Measurements from ENCODE around the gene NEUROG1.
"Not testable (repeated sequence)": the region's sequence is repeated elsewhere in the genome, so short reads cannot be mapped to it uniquely, and the experiment has no call there.

The NEUROG1 gene

GRCh38 chr5:135502836-135503520 lies 32.8 kb downstream of the NEUROG1 start:
- DNase-seq (ENCODE audit: insufficient read length, low spot score), result no peak
- no peak for FAIRE-seq
- no peak for TF ChIP-seq TAF1 (IDR thresholded peaks at IDR 0.05; ENCODE audit: low read depth, low read length)
- no peak for TF ChIP-seq PAX5 (IDR thresholded peaks at IDR 0.05; ENCODE audit: insufficient read depth, low read length, severe bottlenecking)
- TF ChIP-seq POLR2A (IDR thresholded peaks at IDR 0.05; ENCODE audit: low read depth, low read length), result no peak
- no peak for TF ChIP-seq SPI1 (IDR thresholded peaks at IDR 0.05; ENCODE audit: low read depth, low read length)
- TF ChIP-seq POU2F2 (IDR thresholded peaks at IDR 0.05; ENCODE audit: low read depth, low read length), result no peak
- no peak for TF ChIP-seq POLR2AphosphoS5 (IDR thresholded peaks at IDR 0.05; ENCODE audit: low read depth, low read length)

- no peak for FAIRE-seq
- TF ChIP-seq SPI1 (IDR thresholded peaks at IDR 0.05; ENCODE audit: low read depth, low read length) (no peak), TAF1 (IDR thresholded peaks at IDR 0.05; ENCODE audit: low read depth, low read length) (no peak), POU2F2 (IDR thresholded peaks at IDR 0.05; ENCODE audit: low read depth, low read length) (no peak), POLR2AphosphoS5 (IDR thresholded peaks at IDR 0.05; ENCODE audit: low read depth, low read length) (no peak)
- no peak for DNase-seq (ENCODE audit: insufficient read length, low spot score)
Observed at GRCh38 chr5:135501965-135502364, 33.8 kb downstream of the NEUROG1 start.

- TF ChIP-seq POLR2AphosphoS5 (IDR thresholded peaks at IDR 0.05; ENCODE audit: low read depth, low read length) (no peak), SPI1 (IDR thresholded peaks at IDR 0.05; ENCODE audit: low read depth, low read length) (no peak)
- FAIRE-seq (no peak), DNase-seq (ENCODE audit: insufficient read length, low spot score) (no peak)
Observed at GRCh38 chr5:135498637-135498995, 37.1 kb downstream of the NEUROG1 start.

GRCh38 chr5:135497971-135498636 lies 37.7 kb downstream of the NEUROG1 start:
- DNase-seq (ENCODE audit: insufficient read length, low spot score), result no peak
- no peak for FAIRE-seq
- TF ChIP-seq SPI1 (IDR thresholded peaks at IDR 0.05; ENCODE audit: low read depth, low read length) (no peak), POLR2A (IDR thresholded peaks at IDR 0.05; ENCODE audit: low read depth, low read length) (no peak), POU2F2 (IDR thresholded peaks at IDR 0.05; ENCODE audit: low read depth, low read length) (no peak), PAX5 (IDR thresholded peaks at IDR 0.05; ENCODE audit: insufficient read depth, low read length, severe bottlenecking) (no peak), POLR2AphosphoS5 (IDR thresholded peaks at IDR 0.05; ENCODE audit: low read depth, low read length) (no peak), TAF1 (IDR thresholded peaks at IDR 0.05; ENCODE audit: low read depth, low read length) (no peak)

GRCh38 chr5:135495531-135495930 lies 40.2 kb downstream of the NEUROG1 start:
- DNase-seq (ENCODE audit: insufficient read length, low spot score); FAIRE-seq: not testable (repeated sequence)

- no peak for FAIRE-seq
- TF ChIP-seq POLR2A (IDR thresholded peaks at IDR 0.05; ENCODE audit: low read depth, low read length) (no peak), SPI1 (IDR thresholded peaks at IDR 0.05; ENCODE audit: low read depth, low read length) (no peak), PAX5 (IDR thresholded peaks at IDR 0.05; ENCODE audit: insufficient read depth, low read length, severe bottlenecking) (no peak)
Observed at GRCh38 chr5:135494196-135494595, 41.6 kb downstream of the NEUROG1 start.

GRCh38 chr5:135493406-135494180 lies 42.2 kb downstream of the NEUROG1 start:
- TF ChIP-seq POLR2AphosphoS5 (IDR thresholded peaks at IDR 0.05; ENCODE audit: low read depth, low read length), result no peak
- no peak for DNase-seq (ENCODE audit: insufficient read length, low spot score)
- FAIRE-seq, result no peak

More at GRCh38 chr5:135494196-135494595, 41.6 kb downstream of the NEUROG1 start:
- no peak for DNase-seq (ENCODE audit: insufficient read length, low spot score)

- FAIRE-seq (no peak), DNase-seq (ENCODE audit: insufficient read length, low spot score) (no peak)
- TF ChIP-seq POU2F2 (IDR thresholded peaks at IDR 0.05; ENCODE audit: low read depth, low read length) (no peak), PAX5 (IDR thresholded peaks at IDR 0.05; ENCODE audit: insufficient read depth, low read length, severe bottlenecking) (no peak), POLR2AphosphoS5 (IDR thresholded peaks at IDR 0.05; ENCODE audit: low read depth, low read length) (no peak), TAF1 (IDR thresholded peaks at IDR 0.05; ENCODE audit: low read depth, low read length) (no peak), SPI1 (IDR thresholded peaks at IDR 0.05; ENCODE audit: low read depth, low read length) (no peak), POLR2A (IDR thresholded peaks at IDR 0.05; ENCODE audit: low read depth, low read length) (no peak)
Observed at GRCh38 chr5:135492319-135492626, 43.5 kb downstream of the NEUROG1 start.

- DNase-seq (ENCODE audit: insufficient read length, low spot score), result no peak
Observed at GRCh38 chr5:135491552-135492318, 44.0 kb downstream of the NEUROG1 start.

More at GRCh38 chr5:135491552-135492318, 44.0 kb downstream of the NEUROG1 start:
- FAIRE-seq, result no peak
- TF ChIP-seq POU2F2 (IDR thresholded peaks at IDR 0.05; ENCODE audit: low read depth, low read length) (no peak), POLR2AphosphoS5 (IDR thresholded peaks at IDR 0.05; ENCODE audit: low read depth, low read length) (no peak), PAX5 (IDR thresholded peaks at IDR 0.05; ENCODE audit: insufficient read depth, low read length, severe bottlenecking) (no peak), POLR2A (IDR thresholded peaks at IDR 0.05; ENCODE audit: low read depth, low read length) (no peak), SPI1 (IDR thresholded peaks at IDR 0.05; ENCODE audit: low read depth, low read length) (no peak), TAF1 (IDR thresholded peaks at IDR 0.05; ENCODE audit: low read depth, low read length) (no peak)
